GM18505 (cell line): ENCODE data around the gene DUSP10.

ENCODE experiments used
- ATAC-seq: cut with Tn5 transposase; IDR thresholded peaks from one replicate; pipeline ENCODE4 v1.9.1; 2021; ENCODE audit not compliant: unreplicated experiment
- POLR2A ChIP-seq: IDR thresholded peaks from 4 replicates; pipeline ENCODE4 v1.6.1; 2011; ENCODE audit warnings: borderline replicate concordance; ENCODE audit not compliant: insufficient read depth, insufficient read length; ENCODE audit errors: extremely low read depth

The DUSP10 gene

DNA sequence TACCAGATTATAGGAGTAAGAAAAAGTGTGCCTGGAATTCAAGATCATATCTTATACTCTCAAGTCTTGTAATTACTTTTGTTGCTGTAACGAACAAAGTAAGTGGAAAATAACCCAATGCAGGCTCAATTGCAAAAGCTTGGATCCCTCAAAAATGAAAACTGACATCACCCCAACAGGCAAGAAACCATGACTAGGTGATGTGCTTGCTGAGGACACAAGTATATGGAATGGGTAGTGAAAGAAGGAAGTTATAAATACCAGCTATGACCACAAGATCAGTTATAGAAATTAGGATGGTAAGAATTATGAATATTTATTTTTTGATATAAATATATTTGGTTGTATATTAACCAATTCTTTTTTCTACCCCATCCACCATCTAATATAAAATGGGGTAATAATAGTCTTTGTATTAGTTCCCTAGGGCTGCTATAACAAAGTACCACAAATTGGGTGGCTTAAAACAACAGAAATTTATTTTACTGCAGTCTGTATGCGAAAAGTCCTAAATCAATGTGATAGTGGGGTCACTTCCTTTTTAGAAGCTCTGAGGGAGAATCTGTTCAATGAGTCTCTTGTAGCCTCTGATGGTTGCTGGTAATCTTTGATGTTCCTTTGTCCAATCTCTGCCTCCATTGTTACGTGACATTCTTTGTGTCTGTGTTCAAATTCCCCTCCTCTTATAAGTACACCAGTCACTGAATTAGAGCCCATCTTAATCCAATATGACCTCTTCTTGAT is 45.0 kb downstream of the DUSP10 start:
- ATAC-seq, result no peak
- no peak for TF ChIP-seq POLR2A

DNA sequence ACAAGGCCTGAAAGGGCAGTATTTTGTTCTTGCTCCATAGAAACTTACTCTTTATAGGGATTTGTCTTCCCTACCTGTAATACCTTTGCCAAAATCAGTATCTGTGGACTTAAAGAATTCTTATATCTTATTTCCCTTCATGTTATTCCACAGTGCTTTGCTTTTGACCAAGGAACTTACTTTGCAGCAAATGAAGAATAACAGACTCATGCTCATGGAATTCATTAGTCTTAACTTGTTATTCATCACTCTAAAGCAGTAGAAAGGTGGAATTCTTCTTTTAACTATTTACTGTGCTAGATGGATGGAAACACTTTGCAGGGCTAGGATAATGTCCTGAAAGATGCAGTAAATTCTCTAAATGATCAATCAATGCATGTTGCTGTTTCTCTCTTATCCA is 45.9 kb downstream of the DUSP10 start:
- no peak for ATAC-seq
- no peak for TF ChIP-seq POLR2A

DNA sequence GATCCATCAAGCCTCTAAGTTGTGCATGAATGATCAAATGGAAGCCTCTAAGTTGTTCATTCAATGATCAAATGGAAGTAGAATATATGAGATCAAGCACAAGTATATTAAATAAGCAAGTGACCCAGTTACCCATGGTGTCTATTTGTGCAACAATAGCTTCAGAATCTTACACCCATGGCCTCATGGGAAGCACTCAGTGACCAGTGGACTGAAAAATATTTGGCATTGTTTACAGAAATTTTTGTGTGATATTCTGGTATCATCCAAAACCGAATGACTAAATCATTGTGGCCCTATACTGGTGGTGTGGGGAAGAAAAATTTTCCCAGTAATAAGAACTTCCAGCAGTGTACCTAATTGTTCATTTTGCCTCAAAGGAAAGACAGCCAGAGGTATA is 46.6 kb downstream of the DUSP10 start:
- ATAC-seq, result no peak
- no peak for TF ChIP-seq POLR2A

DNA sequence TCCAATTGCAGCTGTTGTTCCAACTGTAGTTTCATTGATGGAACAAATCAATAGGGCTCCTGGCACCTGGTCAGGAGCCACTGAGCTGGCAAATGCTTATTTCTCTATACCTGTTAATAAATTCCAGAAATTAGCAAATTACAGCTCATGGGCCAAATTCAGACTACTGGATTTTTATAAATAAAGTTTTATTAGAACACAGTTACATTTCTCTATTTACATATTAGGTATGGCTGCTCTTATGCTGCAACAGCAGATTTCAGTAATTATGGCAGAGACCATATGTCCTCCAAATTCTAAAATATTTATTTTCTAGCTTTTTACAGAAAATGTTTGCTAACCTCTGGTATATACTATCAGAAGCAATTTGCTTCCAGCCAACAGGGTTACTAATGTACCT is 47.8 kb downstream of the DUSP10 start:
- TF ChIP-seq POLR2A, result no peak
- no peak for ATAC-seq

- ATAC-seq, result no peak
Observed at GRCh38 chr1:221693087-221693486, 48.8 kb downstream of the DUSP10 start.

GRCh38 chr1:221692643-221693042 is 49.2 kb downstream of the DUSP10 start:
- TF ChIP-seq POLR2A, result no peak
- ATAC-seq, result no peak

More at GRCh38 chr1:221693087-221693486, 48.8 kb downstream of the DUSP10 start:
- TF ChIP-seq POLR2A, result no peak

- no peak for ATAC-seq
- TF ChIP-seq POLR2A, result no peak
Observed at GRCh38 chr1:221691261-221691660, 50.6 kb downstream of the DUSP10 start.

DNA sequence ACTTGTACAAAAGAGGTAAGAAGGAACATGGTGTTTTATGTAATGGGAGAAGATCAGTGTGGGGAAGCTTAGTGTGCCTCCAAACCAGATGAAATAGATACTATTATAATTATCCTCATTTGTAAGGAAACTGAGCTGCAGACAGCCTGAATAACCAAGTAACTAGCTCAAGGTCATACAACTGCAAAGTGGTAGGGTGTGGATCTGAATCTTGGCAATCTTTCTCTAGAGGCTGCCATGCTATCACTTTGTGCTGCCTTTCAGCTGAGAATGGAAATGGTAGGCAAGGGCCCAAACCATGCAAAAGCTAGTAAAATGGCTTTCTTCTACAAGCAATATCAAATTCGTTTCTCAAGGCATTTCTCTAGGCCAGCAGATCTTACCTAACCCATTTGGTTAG is 51.0 kb downstream of the DUSP10 start:
- TF ChIP-seq POLR2A, result no peak
- no peak for ATAC-seq

- no peak for TF ChIP-seq POLR2A
Observed at GRCh38 chr1:221689138-221689537, 52.8 kb downstream of the DUSP10 start.

GRCh38 chr1:221688488-221688843 is 53.4 kb downstream of the DUSP10 start:
- ATAC-seq, result no peak
- no peak for TF ChIP-seq POLR2A

More at GRCh38 chr1:221689138-221689537, 52.8 kb downstream of the DUSP10 start:
- no peak for ATAC-seq

GRCh38 chr1:221687836-221688487 is 53.9 kb downstream of the DUSP10 start:
- ATAC-seq, result no peak
- no peak for TF ChIP-seq POLR2A

GRCh38 chr1:221683681-221684080 is 58.2 kb downstream of the DUSP10 start:
- no peak for TF ChIP-seq POLR2A
- no peak for ATAC-seq

GRCh38 chr1:221680085-221680484 is 61.8 kb downstream of the DUSP10 start:
- no peak for ATAC-seq
- no peak for TF ChIP-seq POLR2A

DNA sequence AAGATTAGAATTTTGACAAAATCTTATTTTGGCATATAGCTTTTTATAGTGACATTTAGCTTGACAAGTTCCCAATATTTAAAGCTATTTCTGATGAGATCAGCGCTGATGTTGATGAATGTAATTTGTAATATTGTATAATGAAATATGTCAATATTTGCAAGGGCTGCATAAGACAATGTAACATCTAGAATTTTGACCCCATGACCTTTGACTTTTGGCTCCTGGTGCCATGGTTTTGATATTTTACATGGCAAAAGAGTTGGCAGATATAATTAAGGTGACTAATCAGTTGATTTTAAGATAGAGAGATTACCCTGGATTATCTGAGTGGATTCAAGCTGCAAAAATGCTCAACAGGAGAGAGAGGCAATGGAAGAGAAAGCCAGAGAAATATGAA is 63.9 kb downstream of the DUSP10 start:
- TF ChIP-seq POLR2A, result no peak

DNA sequence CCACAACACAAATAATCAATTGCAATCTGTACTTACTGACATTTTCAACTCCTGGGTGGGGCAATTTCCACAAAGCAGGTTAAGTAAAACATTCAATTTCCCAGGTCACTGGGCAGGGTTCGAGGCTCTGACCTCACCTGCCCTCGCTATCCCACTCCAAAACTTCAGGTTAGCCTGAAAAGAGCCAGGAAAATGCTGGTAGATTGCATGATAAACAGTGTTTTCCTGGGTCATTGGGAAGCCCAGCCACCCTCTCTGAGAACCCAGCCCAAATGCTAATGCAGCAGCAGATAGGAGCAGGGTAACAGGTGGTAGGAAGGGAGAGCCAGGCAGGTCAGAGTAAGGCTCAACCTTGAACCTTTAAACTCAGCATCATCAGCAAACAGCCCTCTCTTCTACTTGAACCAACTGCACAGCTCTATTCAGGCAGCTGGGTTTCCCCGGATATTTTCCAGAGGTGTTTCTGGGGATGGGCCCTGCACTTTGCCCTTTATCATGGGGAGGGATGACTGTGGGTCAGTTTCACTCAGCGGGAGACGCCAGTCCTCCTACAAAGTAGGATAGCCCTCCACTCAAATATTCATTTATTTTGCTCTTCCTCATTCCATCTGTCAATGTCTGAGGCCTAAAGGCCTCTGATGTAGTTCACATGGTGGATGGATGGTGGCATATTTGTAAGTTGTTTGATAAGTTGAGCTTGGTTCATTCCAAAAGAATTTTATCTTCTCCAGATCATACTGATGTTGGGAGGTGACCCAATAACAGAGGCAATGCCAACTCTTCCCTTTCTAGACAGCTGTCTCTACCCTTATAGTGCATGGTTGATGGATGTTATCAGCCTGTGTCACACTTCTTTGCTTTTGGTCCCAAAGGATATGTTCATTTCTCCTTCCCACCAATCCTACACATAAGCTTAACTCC is 65.7 kb downstream of the DUSP10 start:
- TF ChIP-seq POLR2A, result no peak
- ATAC-seq, result no peak

More for the DNA sequence above, 63.9 kb downstream of the DUSP10 start:
- no peak for ATAC-seq
